OCI-LY1 (cell line): ENCODE data around the gene RNF121.

Source experiments
- H2AFZ ChIP-seq: fragments of 200-600 bp; sonication (generic), shearing (Covaris generic); 2 replicates; pipeline ENCODE4 v1.6.0; 2014; ENCODE audit warnings: antibody characterized with exemption, mild to moderate bottlenecking, low read length
- H3F3A ChIP-seq: fragments of 200-600 bp; sonication (generic), shearing (Covaris generic); 2 replicates; pipeline ENCODE4 v1.6.0; 2014; ENCODE audit warnings: mild to moderate bottlenecking, antibody characterized with exemption, low read length, moderate library complexity; ENCODE audit not compliant: insufficient read depth
- H3K27ac ChIP-seq: fragments of 200-600 bp; sonication (generic); 2 replicates; pipeline ENCODE4 v1.5.1; 2014; ENCODE audit warnings: low read length, mixed run types, mild to moderate bottlenecking, low read depth; ENCODE audit not compliant: poor library complexity, severe bottlenecking
- H3K27me3 ChIP-seq: fragments of 200-600 bp; sonication (generic); 2 replicates; pipeline ENCODE4 v1.6.0; 2014; ENCODE audit warnings: antibody characterized with exemption, mild to moderate bottlenecking, low read length, moderate library complexity; ENCODE audit not compliant: insufficient read depth
- H3K36me3 ChIP-seq: fragments of 200-600 bp; sonication (generic); 2 replicates; pipeline ENCODE4 v1.6.1; 2014; ENCODE audit warnings: mild to moderate bottlenecking, antibody characterized with exemption, low read length, moderate library complexity, mixed read lengths; ENCODE audit not compliant: insufficient read depth
- H3K4me1 ChIP-seq: fragments of 200-600 bp; sonication (generic); 2 replicates; pipeline ENCODE4 v1.5.1; 2014; ENCODE audit warnings: mild to moderate bottlenecking, low read length, moderate library complexity; ENCODE audit not compliant: insufficient read depth, severe bottlenecking
- H3K4me2 ChIP-seq: fragments of 200-600 bp; sonication (generic), shearing (Covaris generic); 2 replicates; pipeline ENCODE4 v1.6.1; 2014; ENCODE audit warnings: low read length
- H3K4me3 ChIP-seq: fragments of 200-600 bp; sonication (generic); 2 replicates; pipeline ENCODE4 v1.5.1; 2014; ENCODE audit warnings: low read length, low read depth, mild to moderate bottlenecking, mixed read lengths; ENCODE audit not compliant: poor library complexity, severe bottlenecking
- H3K79me2 ChIP-seq: fragments of 200-600 bp; shearing (Covaris generic); 2 replicates; pipeline ENCODE4 v1.6.1; 2016; ENCODE audit warnings: mixed run types, low read length, mixed read lengths; ENCODE audit not compliant: insufficient read depth
- H3K9ac ChIP-seq: fragments of 200-600 bp; sonication (generic), shearing (Covaris generic); 2 replicates; pipeline ENCODE4 v1.6.1; 2014; ENCODE audit warnings: mild to moderate bottlenecking, low read length, mixed read lengths
- H3K9me2 ChIP-seq: fragments of 200-600 bp; sonication (generic), shearing (Covaris generic); 2 replicates; pipeline ENCODE4 v1.6.1; 2014; ENCODE audit warnings: low read depth, mild to moderate bottlenecking, low read length, mixed read lengths
- H3K9me3 ChIP-seq: fragments of 200-600 bp; shearing (Covaris generic); 2 replicates; pipeline ENCODE4 v1.6.1; 2014; ENCODE audit warnings: low read length, mixed read lengths
- H4K20me1 ChIP-seq: fragments of 200-600 bp; sonication (generic), shearing (Covaris generic); 2 replicates; pipeline ENCODE4 v1.6.0; 2016; ENCODE audit warnings: mild to moderate bottlenecking, low read length; ENCODE audit not compliant: insufficient read depth
- EZH2 ChIP-seq: fragments of 200-600 bp; sonication (generic), shearing (Covaris generic); IDR thresholded peaks from 2 replicates; pipeline ENCODE4 v1.8.0; 2017; ENCODE audit warnings: borderline replicate concordance, mixed run types, mild to moderate bottlenecking, antibody characterized with exemption, low read length, moderate library complexity, mixed read lengths
- TF ChIP-seq, protein P1 (sequence below): fragments of 200-600 bp; sonication (generic), shearing (Covaris generic); IDR thresholded peaks from 2 replicates; pipeline ENCODE4 v1.5.1; 2017; ENCODE audit warnings: mild to moderate bottlenecking, antibody characterized with exemption, low read length, moderate library complexity, mixed read lengths

The RNF121 gene

DNA sequence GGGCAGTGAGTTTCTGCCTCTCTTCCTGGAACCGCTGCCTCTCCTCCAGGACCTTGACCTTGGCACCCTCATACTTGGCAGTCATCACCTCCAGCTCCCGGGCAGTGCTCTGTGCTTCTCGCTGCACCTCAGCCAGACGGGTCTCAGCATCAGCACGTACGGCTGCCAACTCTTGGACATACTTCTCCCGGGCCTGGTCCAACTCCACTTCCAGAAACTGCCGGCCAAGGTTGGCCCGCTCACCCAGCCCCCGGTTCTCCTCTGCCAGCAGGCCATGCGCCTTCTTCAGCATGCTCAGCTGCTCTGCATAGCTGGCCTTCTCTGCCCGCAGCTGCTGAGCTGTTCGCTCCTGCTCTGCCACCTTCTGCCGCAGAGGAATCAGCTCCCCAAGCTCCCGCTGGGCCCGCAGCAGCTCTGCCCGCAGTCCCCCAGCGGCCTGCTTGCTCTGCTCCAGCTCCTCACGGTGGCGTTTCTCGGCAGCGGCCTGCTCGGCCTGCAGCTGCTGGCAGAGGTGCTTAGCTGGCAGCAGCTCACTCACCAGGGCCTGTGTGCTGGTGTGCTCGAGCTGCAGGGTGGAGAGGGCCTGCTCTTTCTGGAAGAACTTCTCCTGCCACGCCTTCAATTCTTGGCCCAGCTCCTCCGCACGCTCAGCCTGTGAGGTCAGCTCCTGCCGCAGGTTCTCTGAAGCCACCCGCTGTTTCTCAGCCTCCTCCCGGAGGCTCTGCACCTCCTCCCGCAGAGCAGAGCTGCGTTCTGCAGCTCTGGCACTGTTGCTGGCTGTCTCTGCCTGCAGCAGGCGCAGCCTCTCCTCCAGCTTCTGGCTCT, 84.3 kb downstream of the RNF121 start:
- Histone ChIP-seq H2AFZ (no peak overlapping the region), H3K79me2 (no peaks in the 10 kb centered on the region), H3K36me3 (peaks cover 96% of the 10 kb centered on the region), H3K4me3 (no peak overlapping the region), H3K9me2 (no peaks in the 10 kb centered on the region), H3F3A (no peaks in the 10 kb centered on the region), H3K27ac (no peak overlapping the region), H3K4me1 (no peaks in the 10 kb centered on the region), H3K4me2 (no peak overlapping the region), H4K20me1 (no peaks in the 10 kb centered on the region), H3K9ac (no peak overlapping the region), H3K27me3 (no peaks in the 10 kb centered on the region), H3K9me3 (no peaks in the 10 kb centered on the region)
- no peak for TF ChIP-seq EZH2
- TF ChIP-seq, protein P1, sequence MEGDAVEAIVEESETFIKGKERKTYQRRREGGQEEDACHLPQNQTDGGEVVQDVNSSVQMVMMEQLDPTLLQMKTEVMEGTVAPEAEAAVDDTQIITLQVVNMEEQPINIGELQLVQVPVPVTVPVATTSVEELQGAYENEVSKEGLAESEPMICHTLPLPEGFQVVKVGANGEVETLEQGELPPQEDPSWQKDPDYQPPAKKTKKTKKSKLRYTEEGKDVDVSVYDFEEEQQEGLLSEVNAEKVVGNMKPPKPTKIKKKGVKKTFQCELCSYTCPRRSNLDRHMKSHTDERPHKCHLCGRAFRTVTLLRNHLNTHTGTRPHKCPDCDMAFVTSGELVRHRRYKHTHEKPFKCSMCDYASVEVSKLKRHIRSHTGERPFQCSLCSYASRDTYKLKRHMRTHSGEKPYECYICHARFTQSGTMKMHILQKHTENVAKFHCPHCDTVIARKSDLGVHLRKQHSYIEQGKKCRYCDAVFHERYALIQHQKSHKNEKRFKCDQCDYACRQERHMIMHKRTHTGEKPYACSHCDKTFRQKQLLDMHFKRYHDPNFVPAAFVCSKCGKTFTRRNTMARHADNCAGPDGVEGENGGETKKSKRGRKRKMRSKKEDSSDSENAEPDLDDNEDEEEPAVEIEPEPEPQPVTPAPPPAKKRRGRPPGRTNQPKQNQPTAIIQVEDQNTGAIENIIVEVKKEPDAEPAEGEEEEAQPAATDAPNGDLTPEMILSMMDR, result no peak

GRCh38 chr11:72013765-72014711, 85.2 kb downstream of the RNF121 start:
- Histone ChIP-seq H3F3A (no peaks in the 10 kb centered on the region), H3K27me3 (no peaks in the 10 kb centered on the region), H3K36me3 (peaks cover 97% of the 10 kb centered on the region), H2AFZ (no peak overlapping the region), H3K4me3 (no peak overlapping the region), H3K9ac (no peak overlapping the region), H3K27ac (no peak overlapping the region), H3K4me1 (no peaks in the 10 kb centered on the region), H4K20me1 (no peaks in the 10 kb centered on the region), H3K79me2 (no peaks in the 10 kb centered on the region), H3K4me2 (no peak overlapping the region), H3K9me3 (no peaks in the 10 kb centered on the region), H3K9me2 (no peaks in the 10 kb centered on the region)
- TF ChIP-seq, protein P1, result no peak
- TF ChIP-seq EZH2, result no peak

GRCh38 chr11:72014761-72015320, 86.0 kb downstream of the RNF121 start:
- TF ChIP-seq EZH2, result no peak
- TF ChIP-seq, protein P1, result no peak
- H3K36me3 ChIP-seq, result peaks cover 100% of the 10 kb centered on the region
- no peaks in the 10 kb centered on the region for H3F3A ChIP-seq

More at GRCh38 chr11:72014761-72015320, 86.0 kb downstream of the RNF121 start:
- Histone ChIP-seq H3K4me3 (no peak overlapping the region), H3K79me2 (no peaks in the 10 kb centered on the region), H3K4me2 (no peak overlapping the region), H3K27me3 (no peaks in the 10 kb centered on the region), H3K9ac (no peak overlapping the region), H3K4me1 (no peaks in the 10 kb centered on the region), H3K9me2 (no peaks in the 10 kb centered on the region), H3K9me3 (no peaks in the 10 kb centered on the region), H2AFZ (no peak overlapping the region), H4K20me1 (no peaks in the 10 kb centered on the region), H3K27ac (no peak overlapping the region)
